Colon (tissue), 2 donors: ENCODE data around the gene ADAM22.

Source experiments
- FAIRE-seq: peaks from 2 replicates; lab custom pipeline; 2012; peaks lifted over from hg19 to GRCh38; lab: Jason Lieb, UNC
- donor health status: control.
- donor health status: control.

The ADAM22 gene

DNA sequence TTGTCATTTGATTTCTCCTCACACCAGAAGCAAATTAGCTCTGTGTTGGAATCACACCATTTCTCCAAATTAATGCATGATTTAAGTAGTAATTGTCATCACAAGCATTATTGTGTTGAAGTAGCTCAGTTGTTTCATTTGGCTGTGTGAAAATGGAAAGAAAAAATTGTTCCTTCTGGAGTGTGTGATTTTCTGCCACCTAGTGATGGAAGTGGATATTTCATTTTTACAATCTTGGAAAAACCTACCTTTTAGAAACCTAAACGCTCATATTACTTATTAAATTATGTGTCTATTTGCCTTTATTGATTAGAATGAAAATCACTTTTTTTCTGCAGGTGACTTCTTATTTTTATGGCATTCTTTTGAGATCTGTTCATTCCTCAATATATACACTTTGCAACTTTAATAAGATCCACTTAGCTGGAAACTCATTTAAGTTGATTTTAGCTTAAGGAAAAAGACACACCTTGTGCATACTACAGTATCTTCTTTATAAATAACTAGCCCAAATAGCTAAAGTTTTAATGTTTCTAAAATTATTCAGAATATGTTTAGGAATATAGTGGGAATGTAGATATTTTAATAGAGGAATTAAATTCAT is 235.8 kb downstream of the ADAM22 start:
- peak; percentile 69 for FAIRE-seq

GRCh38 chr7:88172842-88173241 is 238.8 kb downstream of the ADAM22 start:
- no peak for FAIRE-seq

DNA sequence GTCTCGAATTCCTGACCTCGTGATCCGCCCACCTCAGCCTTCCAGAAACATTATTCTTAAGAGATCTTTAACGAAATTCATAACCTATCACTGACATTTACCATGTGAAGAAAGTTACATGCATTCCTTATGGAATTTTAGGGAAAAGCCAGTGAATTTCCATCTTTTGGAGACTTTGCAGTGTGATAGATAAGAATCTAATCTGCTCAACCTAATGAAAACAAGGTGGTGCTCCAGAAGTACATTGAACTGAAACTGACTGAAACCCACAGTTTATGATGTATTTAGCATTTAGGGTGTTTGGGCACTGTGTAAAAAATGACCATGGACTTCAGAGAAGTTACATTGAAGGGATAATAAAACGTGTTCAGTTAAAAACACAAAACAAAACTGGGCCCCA is 242.1 kb downstream of the ADAM22 start:
- FAIRE-seq, result no peak

DNA sequence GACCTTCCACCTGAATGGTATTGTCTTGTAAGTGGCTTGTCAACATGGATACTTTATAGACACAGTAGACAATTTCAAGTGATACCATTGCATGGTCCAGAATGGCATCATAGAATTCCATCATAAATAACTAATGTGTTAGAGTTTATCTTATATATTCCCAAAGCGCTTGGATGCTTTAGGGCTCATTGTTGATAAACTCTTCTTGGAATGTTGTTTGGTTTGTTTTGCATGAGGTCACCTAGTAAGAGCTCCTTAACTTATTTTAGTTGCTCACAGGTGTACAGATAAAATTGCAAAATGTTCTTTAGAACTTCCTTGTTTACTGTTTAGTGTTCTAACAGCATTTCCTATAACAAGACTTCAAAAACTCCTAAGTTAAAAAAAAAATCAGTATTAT is 249.0 kb downstream of the ADAM22 start:
- no peak for FAIRE-seq

- FAIRE-seq, result no peak
Observed at GRCh38 chr7:88184848-88185304, 250.8 kb downstream of the ADAM22 start.

DNA sequence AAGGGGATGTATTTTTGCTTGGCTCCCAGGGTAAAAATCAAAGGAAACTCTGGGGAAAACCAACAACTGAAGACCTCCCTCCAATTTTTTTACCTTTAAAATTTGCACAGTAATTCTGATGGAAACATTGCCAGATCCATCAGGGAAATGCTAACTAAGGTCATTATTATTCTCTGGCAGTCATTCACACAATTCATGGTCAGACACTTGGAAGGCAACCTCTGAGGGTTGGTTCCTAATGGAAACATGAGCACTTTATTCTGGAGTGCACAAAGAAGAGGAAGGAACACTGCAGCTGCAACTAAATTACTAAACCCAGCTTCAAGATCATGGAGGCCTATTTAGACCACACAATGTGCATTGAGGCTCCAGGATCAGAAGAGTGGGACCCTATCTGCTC is 251.6 kb downstream of the ADAM22 start:
- FAIRE-seq, result no peak

- no peak for FAIRE-seq
Observed at GRCh38 chr7:88191911-88192310, 257.9 kb downstream of the ADAM22 start.

DNA sequence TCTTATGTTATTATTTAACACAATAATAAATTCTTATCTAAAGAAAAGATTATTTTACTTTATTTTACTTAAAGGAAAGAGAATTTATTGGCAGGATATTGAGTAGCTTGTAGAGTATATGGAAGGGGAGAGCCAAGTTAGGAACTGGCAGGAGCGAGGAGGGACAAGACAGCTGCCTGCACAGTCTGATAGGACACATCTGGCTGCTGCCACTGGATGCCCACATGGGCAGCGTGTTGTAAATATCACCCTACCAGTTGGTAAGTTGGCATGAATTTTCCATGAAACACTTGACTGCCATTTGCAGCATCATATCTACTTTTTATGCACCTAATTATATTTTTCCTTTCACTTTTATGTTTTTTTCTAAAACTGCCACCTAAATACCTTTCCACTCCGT is 266.2 kb downstream of the ADAM22 start:
- FAIRE-seq, result no peak

DNA sequence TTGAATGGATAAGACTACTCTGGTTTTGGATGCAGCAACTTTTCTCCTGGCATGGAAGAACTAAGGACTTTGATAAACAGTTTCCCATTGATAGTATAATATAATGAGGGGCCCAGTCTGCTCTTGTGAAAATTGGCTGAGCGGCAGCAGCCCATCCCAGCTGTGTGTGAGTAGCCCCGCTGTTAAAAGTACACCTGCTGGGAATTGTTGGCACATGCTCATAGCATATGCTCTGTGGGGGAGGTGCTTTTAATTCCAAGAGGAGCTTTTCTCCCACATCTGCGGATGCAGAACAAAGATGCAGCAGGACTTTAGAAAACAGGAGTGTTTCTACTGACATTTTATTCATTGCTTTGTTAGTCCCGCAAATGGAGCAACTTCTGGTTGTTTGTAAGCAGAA is 266.7 kb downstream of the ADAM22 start:
- FAIRE-seq, result no peak

- FAIRE-seq, result no peak
Observed at GRCh38 chr7:88201305-88201704, 267.3 kb downstream of the ADAM22 start.

GRCh38 chr7:88202278-88202677 is 268.2 kb downstream of the ADAM22 start:
- FAIRE-seq, result no peak

DNA sequence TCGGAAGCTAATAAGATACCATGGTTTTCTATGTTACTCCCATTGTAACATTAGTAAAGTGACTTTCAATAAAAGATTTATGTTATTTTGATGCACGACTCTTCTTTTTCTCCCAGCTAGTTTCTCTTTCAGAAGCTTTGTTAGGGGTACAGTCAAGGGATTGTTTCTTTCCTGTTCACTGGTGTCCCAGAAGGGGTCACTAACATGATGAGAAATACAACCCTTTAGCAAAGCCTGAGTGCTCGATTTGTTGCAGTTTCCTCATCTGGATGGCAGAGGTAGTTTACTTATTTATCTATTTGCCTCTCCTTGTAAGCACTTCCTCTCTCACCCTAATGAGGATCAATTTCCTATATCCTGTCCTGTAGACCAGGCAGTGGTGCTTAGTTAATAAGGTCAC is 268.7 kb downstream of the ADAM22 start:
- FAIRE-seq, result no peak

GRCh38 chr7:88203401-88203800 is 269.4 kb downstream of the ADAM22 start:
- FAIRE-seq, result no peak

- FAIRE-seq, result no peak
Observed at GRCh38 chr7:88204525-88205110, 270.6 kb downstream of the ADAM22 start.

GRCh38 chr7:88205179-88205578 is 271.1 kb downstream of the ADAM22 start:
- FAIRE-seq, result no peak

DNA sequence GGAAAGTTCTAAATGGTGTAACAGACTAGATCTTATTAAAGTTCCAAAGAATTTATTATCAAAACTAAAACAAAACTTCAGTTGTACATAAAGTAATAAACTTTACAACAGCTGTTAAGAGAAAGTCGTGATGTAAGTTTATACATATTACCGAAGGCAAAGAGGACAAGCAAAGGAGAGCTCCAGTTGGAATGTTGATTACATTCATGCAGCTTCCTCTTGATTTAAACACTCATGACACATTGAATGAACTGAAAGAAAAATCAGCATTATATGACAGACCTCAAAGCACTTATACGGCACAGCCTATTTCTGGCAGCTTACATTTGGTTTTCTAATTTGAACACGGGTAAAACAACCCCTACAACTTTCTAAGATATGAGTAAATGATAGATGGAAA is 272.2 kb downstream of the ADAM22 start:
- FAIRE-seq, result peak; percentile 58

DNA sequence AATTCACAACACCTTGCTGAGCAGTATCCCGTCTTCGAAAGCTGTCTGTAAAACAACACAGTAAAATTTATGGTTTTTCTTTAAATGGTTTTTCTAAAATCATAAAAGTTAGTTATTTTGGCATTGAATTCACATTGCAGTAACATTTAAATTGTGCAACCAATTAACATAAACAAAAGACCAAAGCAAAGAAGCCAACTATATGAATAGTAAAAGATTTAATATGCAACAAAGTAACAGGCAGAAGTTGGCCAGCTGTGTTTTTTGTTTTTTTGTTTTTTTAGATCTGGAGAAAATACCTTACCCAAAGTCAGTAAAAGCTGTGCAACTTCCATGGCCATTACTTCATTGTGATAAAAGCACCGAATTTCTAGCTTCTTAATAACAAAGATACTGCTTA is 274.5 kb downstream of the ADAM22 start:
- FAIRE-seq, result no peak

DNA sequence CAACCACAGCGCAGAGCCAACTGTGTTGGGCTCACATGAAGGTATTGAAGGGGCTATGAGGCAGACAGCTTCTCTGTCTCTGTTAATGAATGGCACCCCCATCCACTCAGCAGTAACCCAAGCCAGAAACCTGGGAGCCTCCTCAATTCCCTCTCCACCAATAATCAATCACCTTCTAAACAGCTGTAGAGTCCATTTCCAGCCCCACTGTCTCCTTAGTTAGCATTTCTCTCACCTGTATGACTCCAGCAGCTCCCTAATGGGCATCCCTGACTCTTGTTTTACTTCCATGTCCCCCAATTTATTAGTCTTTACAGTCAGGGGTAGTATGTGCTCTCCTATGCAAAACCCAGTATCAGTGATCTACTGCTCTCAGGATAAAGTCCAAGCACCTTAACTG is 278.9 kb downstream of the ADAM22 start:
- FAIRE-seq, result no peak

- peak; percentile 66 for FAIRE-seq
Observed at GRCh38 chr7:88214456-88214855, 280.4 kb downstream of the ADAM22 start.

DNA sequence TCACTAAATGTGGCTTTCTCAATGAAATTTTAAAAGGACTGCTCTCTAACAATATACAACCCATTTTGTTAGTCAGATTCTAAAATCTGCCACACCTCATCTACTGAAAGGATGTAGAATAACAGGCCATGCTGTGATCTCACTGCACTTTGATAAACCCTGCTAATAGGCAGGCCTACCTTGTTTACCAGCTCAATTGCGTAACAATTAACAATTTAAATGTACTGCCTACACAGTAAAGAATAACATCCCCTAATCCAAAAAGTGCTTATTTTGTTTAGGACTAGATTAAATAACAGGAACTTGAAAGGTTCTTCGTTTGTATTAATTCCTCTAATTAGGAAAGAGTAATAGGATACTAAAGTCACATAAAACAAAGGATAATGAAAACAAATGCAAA is 281.2 kb downstream of the ADAM22 start:
- no peak for FAIRE-seq

GRCh38 chr7:88216276-88216675 is 282.2 kb downstream of the ADAM22 start:
- FAIRE-seq, result no peak

DNA sequence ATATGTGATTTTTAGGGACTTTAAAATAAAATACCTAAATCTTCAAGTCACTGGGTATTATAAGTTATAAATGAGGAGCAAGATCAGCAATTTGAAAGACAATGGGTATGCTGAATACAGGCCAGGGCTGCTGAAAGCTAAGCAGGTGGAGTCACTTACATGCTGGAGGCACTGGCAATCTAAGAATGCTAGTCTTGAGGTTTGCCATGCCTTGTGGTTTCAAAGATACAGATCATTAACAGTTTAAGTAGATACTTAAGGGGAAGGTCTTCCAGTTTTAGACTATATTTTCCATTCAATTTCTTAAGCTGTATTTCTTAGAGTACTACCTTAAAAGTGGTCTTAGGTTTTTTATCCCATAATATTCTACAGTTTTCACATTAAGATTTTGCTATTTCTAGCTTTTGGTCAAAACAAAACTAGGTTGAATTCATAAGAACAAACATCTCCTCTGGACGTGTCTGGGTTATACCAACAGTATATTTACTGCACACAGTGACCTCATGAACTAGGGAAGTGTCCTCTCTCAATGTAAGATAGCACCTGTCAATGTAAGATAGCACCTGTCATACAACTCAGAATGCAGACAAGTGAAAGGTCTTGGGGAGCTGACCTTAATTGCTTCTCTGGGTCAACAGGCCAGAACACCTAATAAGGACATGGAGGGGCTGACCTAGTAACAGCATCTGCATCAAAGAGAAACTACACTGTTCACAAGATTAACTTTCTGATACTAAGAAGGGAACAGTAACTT is 283.8 kb downstream of the ADAM22 start:
- FAIRE-seq, result no peak

GRCh38 chr7:88218429-88218745 is 284.3 kb downstream of the ADAM22 start:
- no peak for FAIRE-seq
